Activated naive CD4-positive, alpha-beta T cell treated with anti-CD3 and anti-CD28 coated beads, Interleukin-2, amount 10 ng/mL, durations not matched to agents 7 days and 5 days (primary cell): ENCODE results near the gene ATP5F1C.
"Not testable (repeated sequence)": the region's sequence is repeated elsewhere in the genome, so short reads cannot be mapped to it uniquely, and the experiment has no call there.

Experiments
- CTCF ChIA-PET: fragments of 350-600 bp; sonication (Branson Sonifier 250); formaldehyde crosslinking; loops from one replicate; lab custom pipeline; 2021; ENCODE audit warnings: antibody characterized with exemption; lab: Charles Lee
- DNase-seq: peaks from one replicate; pipeline ENCODE4 v3.0.0-alpha.2; 2020
- H3K27ac Mint-ChIP-seq: one replicate; pipeline ENCODE4 v1.8.0; 2021; ENCODE audit warnings: mild to moderate bottlenecking, moderate library complexity, mixed read lengths
- H3K27me3 Mint-ChIP-seq: one replicate; pipeline ENCODE4 v1.8.0; 2021; ENCODE audit warnings: mild to moderate bottlenecking, mixed read lengths
- H3K36me3 Mint-ChIP-seq: one replicate; pipeline ENCODE4 v1.8.0; 2021; ENCODE audit warnings: mixed read lengths
- H3K4me1 Mint-ChIP-seq: one replicate; pipeline ENCODE4 v1.8.0; 2021; ENCODE audit warnings: mixed read lengths
- H3K4me3 Mint-ChIP-seq: one replicate; pipeline ENCODE4 v1.8.0; 2021; ENCODE audit warnings: mild to moderate bottlenecking, moderate library complexity, mixed read lengths
- H3K9me3 Mint-ChIP-seq: one replicate; pipeline ENCODE4 v1.8.0; 2021; ENCODE audit warnings: mixed read lengths

The ATP5F1C gene

GRCh38 chr10:7787857-7788638 is at the start of gene ATP5F1C, which contains the start of gene KIN:
TSS of gene ATP5F1C (plus strand) at chr10:7788177. CDS start at chr10:7788208, 31 bp downstream.
TSS of gene KIN (minus strand) at chr10:7787993. CDS start at chr10:7787933, 60 bp downstream.
- no peaks in the 10 kb centered on the region for H3K27me3 Mint-ChIP-seq
- H3K27ac Mint-ChIP-seq: no peak within 1 kb of the TSS
- peaks cover 18% of the 10 kb centered on the region for H3K36me3 Mint-ChIP-seq
- peak; percentile 98 for DNase-seq
- H3K9me3 Mint-ChIP-seq: no peaks in the 10 kb centered on the region
- peaks cover 55% of the 10 kb centered on the region for H3K4me1 Mint-ChIP-seq
- CTCF ChIA-PET: interaction anchor here (0.6 to 1.4 kb wide), 4 partner anchors 18 to 262 kb away, joined by 3 to 4 read pairs (median 3); partner anchors contain the start of gene TAF3
- H3K4me3 Mint-ChIP-seq: no peak within 1 kb of the TSS

GRCh38 chr10:7738536-7739407 is 49.2 kb upstream of the ATP5F1C start:
- Mint-ChIP-seq H3K4me3 (no peak overlapping the region), H3K27me3 (peaks cover 11% of the 10 kb centered on the region), H3K36me3 (no peaks in the 10 kb centered on the region), H3K9me3 (no peaks in the 10 kb centered on the region), H3K4me1 (no peaks in the 10 kb centered on the region), H3K27ac (no peak overlapping the region)
- DNase-seq: no peak
- CTCF ChIA-PET: interaction anchor here (0.6 kb wide), 1 partner anchor 946 kb away, joined by 3 read pairs; no protein-coding TSS in a partner anchor

GRCh38 chr10:7744307-7744706 is 43.7 kb upstream of the ATP5F1C start:
- H3K27ac Mint-ChIP-seq: no peak overlapping the region
- no peak overlapping the region for H3K4me3 Mint-ChIP-seq
- no peaks in the 10 kb centered on the region for H3K9me3 Mint-ChIP-seq
- H3K36me3 Mint-ChIP-seq: no peaks in the 10 kb centered on the region
- CTCF ChIA-PET: no interaction called here
- no peak for DNase-seq
- H3K4me1 Mint-ChIP-seq: no peaks in the 10 kb centered on the region
- H3K27me3 Mint-ChIP-seq: peaks cover 5% of the 10 kb centered on the region

- H3K4me3 Mint-ChIP-seq, H3K4me1 Mint-ChIP-seq, H3K9me3 Mint-ChIP-seq, H3K27me3 Mint-ChIP-seq, DNase-seq, CTCF ChIA-PET, H3K27ac Mint-ChIP-seq: not testable (repeated sequence)
- H3K36me3 Mint-ChIP-seq: peaks cover 22% of the 10 kb centered on the region
Observed at GRCh38 chr10:7748637-7749036, 39.3 kb upstream of the ATP5F1C start.

GRCh38 chr10:7750222-7750621 is 37.8 kb upstream of the ATP5F1C start:
- H3K27ac Mint-ChIP-seq: peak overlapping the region; percentile 19
- no peak overlapping the region for H3K4me3 Mint-ChIP-seq
- H3K9me3 Mint-ChIP-seq: no peaks in the 10 kb centered on the region
- H3K4me1 Mint-ChIP-seq: no peaks in the 10 kb centered on the region
- no peak for DNase-seq
- CTCF ChIA-PET: no interaction called here
- H3K36me3 Mint-ChIP-seq: peaks cover 32% of the 10 kb centered on the region
- H3K27me3 Mint-ChIP-seq: no peaks in the 10 kb centered on the region

GRCh38 chr10:7752251-7752650 is 35.7 kb upstream of the ATP5F1C start:
- DNase-seq: no peak
- H3K36me3 Mint-ChIP-seq: peaks cover 38% of the 10 kb centered on the region
- CTCF ChIA-PET: no interaction called here

GRCh38 chr10:7755103-7755502 is 32.9 kb upstream of the ATP5F1C start:
- DNase-seq: no peak
- Mint-ChIP-seq H3K9me3 (no peaks in the 10 kb centered on the region), H3K27me3 (no peaks in the 10 kb centered on the region), H3K27ac (no peak overlapping the region), H3K4me1 (no peaks in the 10 kb centered on the region), H3K36me3 (peaks cover 47% of the 10 kb centered on the region), H3K4me3 (no peak overlapping the region)
- CTCF ChIA-PET: interaction anchor here (0.6 kb wide), 1 partner anchor 1178 kb away, joined by 3 read pairs; no protein-coding TSS in a partner anchor

More at GRCh38 chr10:7752251-7752650, 35.7 kb upstream of the ATP5F1C start:
- Mint-ChIP-seq H3K4me3 (no peak overlapping the region), H3K27ac (no peak overlapping the region), H3K9me3 (no peaks in the 10 kb centered on the region), H3K27me3 (no peaks in the 10 kb centered on the region), H3K4me1 (no peaks in the 10 kb centered on the region)

GRCh38 chr10:7756360-7756992 is 31.5 kb upstream of the ATP5F1C start:
- H3K9me3 Mint-ChIP-seq: no peaks in the 10 kb centered on the region
- DNase-seq: peak; percentile 42
- H3K27ac Mint-ChIP-seq: no peak overlapping the region
- H3K4me1 Mint-ChIP-seq: no peaks in the 10 kb centered on the region
- H3K36me3 Mint-ChIP-seq: peaks cover 49% of the 10 kb centered on the region
- H3K27me3 Mint-ChIP-seq: no peaks in the 10 kb centered on the region
- CTCF ChIA-PET: interaction anchor here (0.6 to 1.1 kb wide), 3 partner anchors 19 to 1454 kb away, joined by 3 read pairs; no protein-coding TSS in a partner anchor
- no peak overlapping the region for H3K4me3 Mint-ChIP-seq

GRCh38 chr10:7763929-7764328 is 24.0 kb upstream of the ATP5F1C start:
- Mint-ChIP-seq H3K4me1 (no peaks in the 10 kb centered on the region), H3K27ac (no peak overlapping the region), H3K9me3 (no peaks in the 10 kb centered on the region), H3K36me3 (peaks cover 50% of the 10 kb centered on the region), H3K4me3 (no peak overlapping the region), H3K27me3 (no peaks in the 10 kb centered on the region)
- no peak for DNase-seq
- CTCF ChIA-PET: no interaction called here

GRCh38 chr10:7766241-7766640 is 21.7 kb upstream of the ATP5F1C start:
- CTCF ChIA-PET: no interaction called here
- Mint-ChIP-seq H3K36me3 (peaks cover 51% of the 10 kb centered on the region), H3K9me3 (no peaks in the 10 kb centered on the region), H3K4me1 (no peaks in the 10 kb centered on the region), H3K4me3 (no peak overlapping the region), H3K27me3 (no peaks in the 10 kb centered on the region), H3K27ac (no peak overlapping the region)
- DNase-seq: no peak

- Mint-ChIP-seq H3K36me3 (peaks cover 48% of the 10 kb centered on the region), H3K27me3 (no peaks in the 10 kb centered on the region)
- DNase-seq: no peak
Observed at GRCh38 chr10:7767209-7767608, 20.8 kb upstream of the ATP5F1C start.

GRCh38 chr10:7768417-7768816 is 19.6 kb upstream of the ATP5F1C start:
- no peak overlapping the region for H3K4me3 Mint-ChIP-seq
- CTCF ChIA-PET: no interaction called here
- H3K27me3 Mint-ChIP-seq: no peaks in the 10 kb centered on the region
- no peaks in the 10 kb centered on the region for H3K4me1 Mint-ChIP-seq
- H3K9me3 Mint-ChIP-seq: no peaks in the 10 kb centered on the region
- no peak for DNase-seq
- peaks cover 43% of the 10 kb centered on the region for H3K36me3 Mint-ChIP-seq
- no peak overlapping the region for H3K27ac Mint-ChIP-seq

More at GRCh38 chr10:7767209-7767608, 20.8 kb upstream of the ATP5F1C start:
- Mint-ChIP-seq H3K9me3 (no peaks in the 10 kb centered on the region), H3K27ac (no peak overlapping the region), H3K4me1 (no peaks in the 10 kb centered on the region), H3K4me3 (no peak overlapping the region)
- CTCF ChIA-PET: no interaction called here

GRCh38 chr10:7773845-7774801 is 13.9 kb upstream of the ATP5F1C start:
- Mint-ChIP-seq H3K36me3 (peaks cover 37% of the 10 kb centered on the region), H3K4me1 (no peaks in the 10 kb centered on the region), H3K27me3 (no peaks in the 10 kb centered on the region), H3K27ac (no peak overlapping the region), H3K4me3 (no peak overlapping the region), H3K9me3 (no peaks in the 10 kb centered on the region)
- DNase-seq: no peak
- CTCF ChIA-PET: no interaction called here
